HepG2 (cell line): ENCODE measurements around the gene PDXDC1. TPM values are rescaled to one million over a fixed set of nuclear protein-coding genes. Genes with fewer than 3 reads are reported as not detected.

Source experiments
- ARID3A ChIP-seq: IDR thresholded peaks from 2 replicates; pipeline ENCODE4 v1.6.1; 2012; ENCODE audit warnings: low read depth, low read length, improper control_type of control experiment
- DNMT1 ChIP-seq: sonication (generic); formaldehyde crosslinking; IDR thresholded peaks from 2 replicates; pipeline ENCODE4 v1.5.1; 2020; ENCODE audit warnings: mild to moderate bottlenecking, missing genetic modification reagents
- DR1 ChIP-seq: sonication (generic); formaldehyde crosslinking; IDR thresholded peaks from 2 replicates; pipeline ENCODE4 v1.8.0; 2021; ENCODE audit warnings: mild to moderate bottlenecking, missing genetic modification reagents, inconsistent platforms
- DZIP1 ChIP-seq: sonication (generic); formaldehyde crosslinking; IDR thresholded peaks from 2 replicates; pipeline ENCODE4 v1.5.0; 2020; ENCODE audit warnings: mild to moderate bottlenecking, missing genetic modification reagents
- FOXC1 ChIP-seq: sonication (generic); formaldehyde crosslinking; IDR thresholded peaks from 2 replicates; pipeline ENCODE4 v1.8.0; 2022; ENCODE audit warnings: mild to moderate bottlenecking, missing genetic modification reagents, borderline replicate concordance
- KDM3A ChIP-seq: IDR thresholded peaks from 2 replicates; pipeline ENCODE4 v1.6.1; 2018; ENCODE audit warnings: low read depth, missing compliant biosample characterization
- MIXL1 ChIP-seq: IDR thresholded peaks from 2 replicates; pipeline ENCODE4 v1.6.1; 2016
- NR2C2 ChIP-seq: sonication (generic); formaldehyde crosslinking; IDR thresholded peaks from 2 replicates; pipeline ENCODE4 v1.4.0; 2020; ENCODE audit warnings: missing genetic modification reagents, mild to moderate bottlenecking, moderate library complexity, borderline replicate concordance
- RERE ChIP-seq: IDR thresholded peaks from 2 replicates; pipeline ENCODE4 v1.6.1; 2016; ENCODE audit warnings: low read depth, missing genetic modification reagents, missing compliant biosample characterization
- SAFB2 ChIP-seq: sonication (generic); formaldehyde crosslinking; IDR thresholded peaks from 2 replicates; pipeline ENCODE4 v1.5.1; 2020; ENCODE audit warnings: missing genetic modification reagents, low read depth, mild to moderate bottlenecking, borderline replicate concordance
- SAP130 ChIP-seq: IDR thresholded peaks from 2 replicates; pipeline ENCODE4 v1.6.1; 2016; ENCODE audit warnings: low read depth
- TP53 ChIP-seq: sonication (generic); formaldehyde crosslinking; conservative IDR thresholded peaks from 2 replicates; pipeline ENCODE4 v1.4.0; 2020; ENCODE audit warnings: missing genetic modification reagents
- ZBTB7B ChIP-seq: sonication (generic); formaldehyde crosslinking; IDR thresholded peaks from 2 replicates; pipeline ENCODE4 v1.4.0; 2020; ENCODE audit warnings: missing genetic modification reagents
- ZFP36L2 ChIP-seq: sonication (generic); formaldehyde crosslinking; IDR thresholded peaks from 2 replicates; pipeline ENCODE4 v1.4.0; 2020; ENCODE audit warnings: missing genetic modification reagents
- ZFP90 ChIP-seq: sonication (generic); formaldehyde crosslinking; IDR thresholded peaks from 2 replicates; pipeline ENCODE4 v1.8.0; 2022; ENCODE audit warnings: missing genetic modification reagents, mild to moderate bottlenecking, inconsistent platforms, borderline replicate concordance
- ZNF543 ChIP-seq: sonication (generic); formaldehyde crosslinking; IDR thresholded peaks from 2 replicates; pipeline ENCODE4 v1.4.0; 2020; ENCODE audit warnings: mild to moderate bottlenecking, missing genetic modification reagents
- ZNF709 ChIP-seq: sonication (generic); formaldehyde crosslinking; IDR thresholded peaks from 2 replicates; pipeline ENCODE4 v1.5.0; 2020; ENCODE audit warnings: mild to moderate bottlenecking, missing genetic modification reagents
- ZNF878 ChIP-seq: sonication (generic); formaldehyde crosslinking; IDR thresholded peaks from 2 replicates; pipeline ENCODE4 v1.8.1; 2023; ENCODE audit warnings: mild to moderate bottlenecking, missing genetic modification reagents, moderate library complexity
- polyA plus RNA-seq, 8 experiments: library from polyadenylated mRNA; depleted of rRNA in 3 of 8; stranded (reverse) in 7 of 8; unstranded in 1 of 8; fragments of >200 nt; fragmentation: Illumina TruSeq in 4 of 8; extraction: Trizol in 4 of 8; gene quantifications; 2 replicates each; pipeline versions ENCODE4 v1.2.1 to v1.2.3, GENCODE V29; 2011 to 2016; ENCODE audit warnings: low read depth in 4 of 8, missing spikeins in 1 of 8, mixed read lengths in 1 of 8; ENCODE audit not compliant: insufficient read depth in 1 of 8
- total RNA-seq, 5 experiments: library from RNA; depleted of rRNA; stranded (reverse); fragments of >200 nt; fragmentation: Illumina TruSeq; extraction: Trizol; gene quantifications; 2 replicates each; pipeline ENCODE4 v1.2.3, GENCODE V29; 2016; ENCODE audit warnings: low read depth in 1 of 5

Gene PDXDC1
- total and polyA plus RNA-seq, 2 of the 13 experiments (the other 11 are each of a cell fraction or from before 2014, with no cell fraction given): 133 to 169 TPM

- TF ChIP-seq ZFP90: peak; percentile 37; the same call in 1 of the 2 replicates
- TF ChIP-seq KDM3A (CRISPR knock-in tag): peak; percentile 94
- peak; percentile 44; the same call in 1 of the 2 replicates for TF ChIP-seq NR2C2 (CRISPR knock-in tag)
- TF ChIP-seq ZNF878 (CRISPR knock-in tag): peak; percentile 16; the same call in 1 of the 2 replicates
- TF ChIP-seq DZIP1 (CRISPR knock-in tag): peak; percentile 68; the same call in 1 of the 2 replicates
- TF ChIP-seq SAP130: peak; percentile 97
- peak; percentile 80; the same call in 1 of the 2 replicates for TF ChIP-seq FOXC1 (CRISPR knock-in tag)
- peak; percentile 82 for TF ChIP-seq DR1 (CRISPR knock-in tag)
- TF ChIP-seq ZFP36L2 (CRISPR knock-in tag): 0 out of 2 replicates have a peak, but pooled peaks have one; percentile 28
- TF ChIP-seq ZNF709 (CRISPR knock-in tag): peak; percentile 92
- TF ChIP-seq ZBTB7B (CRISPR knock-in tag): 0 out of 2 replicates have a peak, but pooled peaks have one; percentile 3
- TF ChIP-seq TP53: 0 out of 2 replicates have a peak, but pooled peaks have one; percentile 25
- peak; percentile 56; the same call in 1 of the 2 replicates for TF ChIP-seq RERE (CRISPR knock-in tag)
- peak; percentile 40; the same call in 1 of the 2 replicates for TF ChIP-seq MIXL1 (CRISPR knock-in tag)
- TF ChIP-seq SAFB2 (CRISPR knock-in tag): peak; percentile 84
- peak; percentile 72; the same call in 1 of the 2 replicates for TF ChIP-seq ZNF543
- TF ChIP-seq ARID3A: 0 out of 2 replicates have a peak, but pooled peaks have one; percentile 22
- 0 out of 2 replicates have a peak, but pooled peaks have one; percentile 80 for TF ChIP-seq DNMT1 (CRISPR knock-in tag)
These were observed at the start of gene PDXDC1 (continued) for GRCh38 chr16:14974656-14975417.
